ENCODE results near the gene DOK3. TPM values are rescaled to one million over a fixed set of nuclear protein-coding genes. Genes with fewer than 3 reads are reported as not detected.

DOK3 gene
- total and polyA plus RNA-seq, 2 experiments from 2014 or later, result 2.2 to 11.1 TPM

GRCh38 chr5:177555228-177555627 lies 45.6 kb upstream of the DOK3 start:
- H3K27ac ChIP-seq (ENCODE audit: low read depth), result no peak overlapping the region
- H3K4me2 ChIP-seq, result no peak overlapping the region
- peaks cover 36% of the 10 kb centered on the region for H3K79me2 ChIP-seq (replicated peaks; ENCODE audit: insufficient read depth)
- Mint-ChIP-seq H3K27me3 (ENCODE audit: insufficient read depth, low read depth, poor library complexity) (peaks cover 12% of the 10 kb centered on the region), H3K4me3 (peak overlapping the region; percentile 71; the same call in 2 of the 3 replicates), H3K36me3 (ENCODE audit: low read depth) (peaks cover 21% of the 10 kb centered on the region), H3K4me1 (peaks cover 29% of the 10 kb centered on the region), H3K27ac (no peak overlapping the region), H3K9me3 (peaks cover 3% of the 10 kb centered on the region; the same call in 1 of the 3 replicates)
- peaks cover 11% of the 10 kb centered on the region; the same call in 1 of the 2 replicates for H3K36me3 ChIP-seq (ENCODE audit: insufficient read depth)
- no peaks in the 10 kb centered on the region for H3K27me3 ChIP-seq (ENCODE audit: insufficient read depth)
- no peak for TF ChIP-seq POLR2AphosphoS5 (IDR thresholded peaks at IDR 0.05; ENCODE audit: low read depth)
- no peak for TF ChIP-seq EZH2phosphoT487 (IDR thresholded peaks at IDR 0.05; ENCODE audit: unreplicated experiment)
- TF ChIP-seq CREB1 (CRISPR knock-in tag; IDR thresholded peaks at IDR 0.05; ENCODE audit: low read depth), result no peak
- no peak for TF ChIP-seq ZNF331 (CRISPR knock-in tag; IDR thresholded peaks at IDR 0.05; ENCODE audit: low read depth)
- no peak for TF ChIP-seq EZH2 (IDR thresholded peaks at IDR 0.05; ENCODE audit: low read depth, unreplicated experiment)
- TF ChIP-seq STAT1 (IDR thresholded peaks at IDR 0.05; ENCODE audit: unreplicated experiment), result no peak
- TF ChIP-seq NANOG (IDR thresholded peaks at IDR 0.05; ENCODE audit: borderline replicate concordance), result no peak
- TF ChIP-seq ETS1 (IDR thresholded peaks at IDR 0.05), result no peak
- TF ChIP-seq ZNF462 (CRISPR knock-in tag; IDR thresholded peaks at IDR 0.05), result no peak
- no peak for TF ChIP-seq REST (IDR thresholded peaks at IDR 0.05; ENCODE audit: unreplicated experiment)
- no peak for TF ChIP-seq CTCF (conservative IDR thresholded peaks at IDR 0.05; ENCODE audit: low read depth in 2 of 2)
- TF ChIP-seq ZNF114 (CRISPR knock-in tag; IDR thresholded peaks at IDR 0.05), result no peak
- TF ChIP-seq JUNB (IDR thresholded peaks at IDR 0.05; ENCODE audit: unreplicated experiment), result no peak
- no peak for DNase-seq (ENCODE audit: low spot score)
- peaks cover 15% of the 10 kb centered on the region for H3F3A ChIP-seq (replicated peaks; ENCODE audit: low read depth)
- H4K20me1 ChIP-seq (replicated peaks; ENCODE audit: insufficient read depth), result peaks cover 30% of the 10 kb centered on the region
- peaks cover 10% of the 10 kb centered on the region; the same call in 1 of the 2 replicates for H3K4me1 ChIP-seq (ENCODE audit: insufficient read depth)
- no peaks in the 10 kb centered on the region for H3K9me2 ChIP-seq (ENCODE audit: insufficient read depth)
- H2AFZ ChIP-seq, result no peak overlapping the region
- H3K4me3 ChIP-seq, result 0 out of 2 replicates have a peak overlapping the region, but pooled peaks have one; percentile 50
- no peak for ATAC-seq
